T-helper 9 cell (primary cell): ENCODE data around the gene GON7.

Source experiments
- DNase-seq: peaks from one replicate; pipeline ENCODE4 v3.0.0-alpha.2; 2020

GON7 gene

DNA sequence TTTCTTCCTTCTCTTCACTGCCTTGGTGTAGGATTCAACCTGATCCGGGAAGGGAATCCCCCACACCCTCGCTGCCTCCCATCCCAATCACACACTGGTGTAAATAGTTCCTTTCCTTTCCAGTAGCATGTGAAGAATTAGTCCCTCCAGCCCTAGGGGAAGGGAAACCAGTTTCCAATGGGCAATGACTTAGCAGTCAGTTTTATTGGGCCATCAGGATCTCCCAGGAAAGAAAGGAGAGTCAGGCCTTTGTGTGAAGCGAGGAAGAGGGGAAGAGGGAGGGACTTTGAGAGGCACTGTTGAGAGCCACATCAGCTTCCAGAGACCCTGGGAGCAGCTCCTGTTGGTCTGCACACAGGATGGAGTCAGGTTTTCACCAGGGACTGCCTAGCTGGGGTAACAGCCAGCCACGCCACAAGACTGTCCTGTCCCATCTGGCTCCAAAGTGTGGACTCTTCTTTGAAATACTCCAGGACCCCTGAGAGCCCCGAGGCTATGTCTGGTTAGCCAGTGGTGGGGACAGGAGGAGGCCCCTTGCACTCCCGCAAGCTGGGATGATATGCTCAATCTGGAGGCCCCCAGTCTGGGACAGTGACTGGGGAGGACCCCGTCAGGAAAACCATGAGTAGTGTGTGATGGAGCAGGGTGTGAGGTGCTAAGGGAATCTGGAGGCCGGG is 50.0 kb downstream of the GON7 start:
- no peak for DNase-seq

DNA sequence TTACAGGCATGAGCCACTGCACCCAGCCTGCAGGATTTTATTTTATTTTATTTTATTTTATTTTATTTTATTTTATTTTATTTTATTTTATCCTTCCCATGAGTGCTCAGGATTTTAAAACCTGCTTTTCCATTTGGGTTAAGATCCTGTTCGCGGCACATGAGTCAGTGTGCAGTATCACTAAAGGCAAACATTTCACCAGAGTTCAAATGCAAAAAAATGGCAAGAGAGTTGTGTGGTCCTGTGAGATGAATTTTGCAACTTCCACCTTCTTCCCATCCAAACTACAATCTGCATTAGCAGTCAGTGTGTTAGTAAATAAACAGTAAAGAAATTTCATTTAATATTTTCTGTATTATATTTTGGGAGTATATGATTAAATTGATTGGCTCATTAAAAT is 51.2 kb downstream of the GON7 start:
- DNase-seq, result no peak

DNA sequence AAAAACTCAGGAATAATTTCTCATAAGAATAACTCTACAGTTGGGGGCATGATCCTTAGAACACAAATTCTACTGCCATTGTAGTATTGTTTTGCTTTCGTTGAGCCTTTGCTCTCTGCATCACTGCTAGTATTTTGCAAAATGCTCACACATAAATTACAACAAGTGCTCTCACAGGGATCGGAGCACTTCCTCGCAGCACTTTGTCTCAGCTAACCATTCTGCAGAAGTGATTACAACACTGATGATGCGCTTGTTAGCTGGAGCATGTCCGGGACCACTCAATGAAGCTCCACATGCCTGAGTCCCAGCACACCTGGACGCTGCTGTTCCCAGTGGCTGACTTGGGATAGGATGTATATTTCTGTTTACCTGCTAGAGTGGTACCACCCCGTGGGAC is 53.7 kb downstream of the GON7 start:
- DNase-seq, result no peak
